HL-60 (cell line): ENCODE data around the gene GAP43.

Source experiments
- DNase-seq, 2 experiments: peaks; one replicate each; pipeline ENCODE4 v3.0.0-alpha.2; 2010 to 2020; ENCODE audit warnings: low read depth in 1 of 2, low spot score in 1 of 2
- H3K27ac ChIP-seq: fragments of 250-450 bp; sonication (Bioruptor Pico); replicated peaks from 2 replicates; pipeline ENCODE4 v1.5.1; 2020; ENCODE audit warnings: mild to moderate bottlenecking, moderate library complexity
- H3K27me3 ChIP-seq: fragments of 250-450 bp; sonication (Bioruptor Pico); 2 replicates; pipeline ENCODE4 v1.5.1; 2021; ENCODE audit warnings: mild to moderate bottlenecking, moderate library complexity; ENCODE audit not compliant: insufficient read depth, poor library complexity, severe bottlenecking
- H3K4me3 ChIP-seq: replicated peaks from 2 replicates; pipeline ENCODE4 v1.5.1; 2011; ENCODE audit warnings: mild to moderate bottlenecking, control low read depth, low read length; ENCODE audit not compliant: insufficient read depth
- GABPA ChIP-seq: IDR thresholded peaks from 2 replicates; pipeline ENCODE4 v1.6.1; 2012; ENCODE audit warnings: low read depth
- POLR2AphosphoS5 ChIP-seq: IDR thresholded peaks from 2 replicates; pipeline ENCODE4 v1.6.1; 2012; ENCODE audit warnings: low read depth
- SPI1 ChIP-seq: IDR thresholded peaks from 2 replicates; pipeline ENCODE4 v1.6.1; 2012; ENCODE audit warnings: low read depth, mild to moderate bottlenecking, borderline replicate concordance
- TF ChIP-seq, protein P1 (sequence below): IDR thresholded peaks from 2 replicates; pipeline ENCODE4 v1.6.1; 2012; ENCODE audit warnings: low read depth; ENCODE audit not compliant: insufficient replicate concordance
- TF ChIP-seq, protein P2 (sequence below): IDR thresholded peaks from one replicate; pipeline ENCODE4 v1.5.1; 2011; ENCODE audit warnings: low read length, control low read depth, inconsistent platforms; ENCODE audit not compliant: insufficient read depth

GAP43 gene

DNA sequence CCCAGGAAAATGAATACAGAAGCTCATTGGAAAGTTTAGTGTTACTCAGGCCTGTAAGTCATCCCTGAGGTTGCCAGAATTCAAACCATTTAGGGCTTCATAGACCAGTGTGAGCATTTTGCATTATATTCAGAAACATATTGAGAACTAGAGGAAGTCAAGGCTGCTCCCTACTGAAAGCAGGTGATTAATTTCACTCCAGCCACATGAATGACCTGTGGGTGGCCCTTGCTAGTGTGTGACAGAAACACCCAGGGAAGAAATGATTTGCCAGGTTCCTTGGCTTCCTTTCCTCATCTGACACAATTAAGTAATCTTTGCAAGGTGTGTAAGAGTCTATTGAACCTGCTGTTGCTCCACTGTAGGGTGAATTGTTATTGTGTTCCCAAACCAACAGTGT, 61.8 kb downstream of the GAP43 start:
- TF ChIP-seq, protein P1, sequence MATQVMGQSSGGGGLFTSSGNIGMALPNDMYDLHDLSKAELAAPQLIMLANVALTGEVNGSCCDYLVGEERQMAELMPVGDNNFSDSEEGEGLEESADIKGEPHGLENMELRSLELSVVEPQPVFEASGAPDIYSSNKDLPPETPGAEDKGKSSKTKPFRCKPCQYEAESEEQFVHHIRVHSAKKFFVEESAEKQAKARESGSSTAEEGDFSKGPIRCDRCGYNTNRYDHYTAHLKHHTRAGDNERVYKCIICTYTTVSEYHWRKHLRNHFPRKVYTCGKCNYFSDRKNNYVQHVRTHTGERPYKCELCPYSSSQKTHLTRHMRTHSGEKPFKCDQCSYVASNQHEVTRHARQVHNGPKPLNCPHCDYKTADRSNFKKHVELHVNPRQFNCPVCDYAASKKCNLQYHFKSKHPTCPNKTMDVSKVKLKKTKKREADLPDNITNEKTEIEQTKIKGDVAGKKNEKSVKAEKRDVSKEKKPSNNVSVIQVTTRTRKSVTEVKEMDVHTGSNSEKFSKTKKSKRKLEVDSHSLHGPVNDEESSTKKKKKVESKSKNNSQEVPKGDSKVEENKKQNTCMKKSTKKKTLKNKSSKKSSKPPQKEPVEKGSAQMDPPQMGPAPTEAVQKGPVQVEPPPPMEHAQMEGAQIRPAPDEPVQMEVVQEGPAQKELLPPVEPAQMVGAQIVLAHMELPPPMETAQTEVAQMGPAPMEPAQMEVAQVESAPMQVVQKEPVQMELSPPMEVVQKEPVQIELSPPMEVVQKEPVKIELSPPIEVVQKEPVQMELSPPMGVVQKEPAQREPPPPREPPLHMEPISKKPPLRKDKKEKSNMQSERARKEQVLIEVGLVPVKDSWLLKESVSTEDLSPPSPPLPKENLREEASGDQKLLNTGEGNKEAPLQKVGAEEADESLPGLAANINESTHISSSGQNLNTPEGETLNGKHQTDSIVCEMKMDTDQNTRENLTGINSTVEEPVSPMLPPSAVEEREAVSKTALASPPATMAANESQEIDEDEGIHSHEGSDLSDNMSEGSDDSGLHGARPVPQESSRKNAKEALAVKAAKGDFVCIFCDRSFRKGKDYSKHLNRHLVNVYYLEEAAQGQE: no peak
- TF ChIP-seq, protein P2, sequence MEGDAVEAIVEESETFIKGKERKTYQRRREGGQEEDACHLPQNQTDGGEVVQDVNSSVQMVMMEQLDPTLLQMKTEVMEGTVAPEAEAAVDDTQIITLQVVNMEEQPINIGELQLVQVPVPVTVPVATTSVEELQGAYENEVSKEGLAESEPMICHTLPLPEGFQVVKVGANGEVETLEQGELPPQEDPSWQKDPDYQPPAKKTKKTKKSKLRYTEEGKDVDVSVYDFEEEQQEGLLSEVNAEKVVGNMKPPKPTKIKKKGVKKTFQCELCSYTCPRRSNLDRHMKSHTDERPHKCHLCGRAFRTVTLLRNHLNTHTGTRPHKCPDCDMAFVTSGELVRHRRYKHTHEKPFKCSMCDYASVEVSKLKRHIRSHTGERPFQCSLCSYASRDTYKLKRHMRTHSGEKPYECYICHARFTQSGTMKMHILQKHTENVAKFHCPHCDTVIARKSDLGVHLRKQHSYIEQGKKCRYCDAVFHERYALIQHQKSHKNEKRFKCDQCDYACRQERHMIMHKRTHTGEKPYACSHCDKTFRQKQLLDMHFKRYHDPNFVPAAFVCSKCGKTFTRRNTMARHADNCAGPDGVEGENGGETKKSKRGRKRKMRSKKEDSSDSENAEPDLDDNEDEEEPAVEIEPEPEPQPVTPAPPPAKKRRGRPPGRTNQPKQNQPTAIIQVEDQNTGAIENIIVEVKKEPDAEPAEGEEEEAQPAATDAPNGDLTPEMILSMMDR: no peak
- TF ChIP-seq POLR2AphosphoS5: no peak
- TF ChIP-seq SPI1: no peak
- no peak for TF ChIP-seq GABPA
- H3K4me3 ChIP-seq: no peak overlapping the region

DNA sequence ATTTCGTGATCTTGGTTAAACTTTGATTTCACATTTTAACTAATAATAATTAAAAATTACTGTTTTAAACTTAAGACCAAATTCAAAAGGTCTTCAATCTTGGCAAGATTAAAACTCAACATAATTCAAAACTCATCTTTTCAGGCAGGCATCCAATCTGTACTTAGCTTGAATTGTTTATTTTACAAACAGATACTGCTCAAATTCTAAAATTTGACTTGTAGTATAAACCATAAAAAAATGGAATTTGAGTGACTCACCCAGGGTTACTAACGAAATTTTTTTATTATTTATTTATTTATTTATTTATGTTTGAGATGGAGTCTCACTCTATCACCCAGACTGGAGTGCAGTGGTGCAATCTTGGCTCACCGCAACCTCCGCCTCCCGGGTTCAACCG, 64.4 kb downstream of the GAP43 start:
- TF ChIP-seq, protein P1: no peak
- TF ChIP-seq SPI1: no peak
- TF ChIP-seq, protein P2: no peak
- no peak for TF ChIP-seq POLR2AphosphoS5
- TF ChIP-seq GABPA: no peak
- H3K27ac ChIP-seq: no peak overlapping the region

More for the DNA sequence above, 61.8 kb downstream of the GAP43 start:
- DNase-seq: no peak
- H3K27ac ChIP-seq: no peak overlapping the region
- H3K27me3 ChIP-seq: peaks cover 5% of the 10 kb centered on the region

DNA sequence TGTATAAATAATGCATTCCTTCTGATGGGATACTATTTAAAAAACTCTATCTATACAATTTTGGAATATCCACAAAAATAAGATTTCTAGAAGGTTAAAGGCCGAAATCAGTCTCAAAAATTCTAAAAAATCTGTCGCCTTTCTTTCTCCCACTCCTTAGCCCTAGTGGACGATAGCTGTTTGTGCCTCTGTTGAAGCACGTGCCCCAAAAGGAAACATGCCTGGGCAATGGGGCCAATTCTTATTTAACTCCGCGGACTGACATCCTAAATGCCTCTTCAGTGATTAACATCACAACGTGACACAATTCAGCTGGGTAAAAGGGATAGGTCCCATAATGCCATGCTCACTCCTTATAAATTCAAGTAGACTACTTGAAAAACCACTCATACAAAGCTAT, 65.1 kb downstream of the GAP43 start:
- Histone ChIP-seq H3K27ac (no peak overlapping the region), H3K27me3 (peaks cover 3% of the 10 kb centered on the region), H3K4me3 (no peak overlapping the region)
- DNase-seq: no peak
- TF ChIP-seq, protein P2: no peak
- TF ChIP-seq SPI1 (no peak), GABPA (no peak), POLR2AphosphoS5 (no peak)
- TF ChIP-seq, protein P1: no peak

More for the DNA sequence above, 64.4 kb downstream of the GAP43 start:
- no peak overlapping the region for H3K4me3 ChIP-seq
- DNase-seq: no peak
- peaks cover 3% of the 10 kb centered on the region for H3K27me3 ChIP-seq
